ENCODE results near the gene CTXN1. TPM values are rescaled to one million over a fixed set of nuclear protein-coding genes. Genes with fewer than 3 reads are reported as not detected.
A peak's percentile ranks its signal among the peaks of the same experiment; 100 is the strongest.
"Not testable (repeated sequence)": the region's sequence is repeated elsewhere in the genome, so short reads cannot be mapped to it uniquely, and the experiment has no call there.

CTXN1 gene
- polyA plus RNA-seq, 12 donors: 0.86 to 14.9 (median 1.9) TPM; not detected in 1

- no peak for DNase-seq
Measured at GRCh38 chr19:7927605-7928333, 1.8 kb upstream of the CTXN1 start.

- no peak for DNase-seq
Measured at GRCh38 chr19:7926727-7927604, 1.0 kb upstream of the CTXN1 start.

GRCh38 chr19:7925171-7925851, 624 bp downstream of the CTXN1 start:
- peak; percentile 80 for DNase-seq

GRCh38 chr19:7924651-7925170, 1.2 kb downstream of the CTXN1 start:
- DNase-seq: no peak

GRCh38 chr19:7924241-7924640, 1.7 kb downstream of the CTXN1 start:
- no peak for DNase-seq

GRCh38 chr19:7923295-7924191, 2.4 kb downstream of the CTXN1 start:
- no peak for DNase-seq

- no peak for DNase-seq
Measured at GRCh38 chr19:7922836-7923195, 3.1 kb downstream of the CTXN1 start.

GRCh38 chr19:7921967-7922835, 3.7 kb downstream of the CTXN1 start:
- no peak for DNase-seq

GRCh38 chr19:7921302-7921966, 4.5 kb downstream of the CTXN1 start:
- no peak for DNase-seq

- DNase-seq: peak; percentile 95
Measured at GRCh38 chr19:7920519-7921301, 5.2 kb downstream of the CTXN1 start.

GRCh38 chr19:7919610-7920518, 6.1 kb downstream of the CTXN1 start, which contains the start of gene SNAPC2:
SNAPC2 (plus strand) TSS chr19:7920338; CDS start chr19:7920367, 29 bp downstream.
- DNase-seq: peak; percentile 95

- no peak for DNase-seq
Measured at GRCh38 chr19:7918615-7919421, 7.1 kb downstream of the CTXN1 start.

GRCh38 chr19:7918062-7918614, 7.8 kb downstream of the CTXN1 start:
- not testable (repeated sequence) for DNase-seq

GRCh38 chr19:7917267-7918061, 8.5 kb downstream of the CTXN1 start:
- DNase-seq: no peak

GRCh38 chr19:7916955-7917266, 9.0 kb downstream of the CTXN1 start:
- no peak for DNase-seq
